Measurements from ENCODE around the gene SPATA32.

SPATA32 gene

DNA sequence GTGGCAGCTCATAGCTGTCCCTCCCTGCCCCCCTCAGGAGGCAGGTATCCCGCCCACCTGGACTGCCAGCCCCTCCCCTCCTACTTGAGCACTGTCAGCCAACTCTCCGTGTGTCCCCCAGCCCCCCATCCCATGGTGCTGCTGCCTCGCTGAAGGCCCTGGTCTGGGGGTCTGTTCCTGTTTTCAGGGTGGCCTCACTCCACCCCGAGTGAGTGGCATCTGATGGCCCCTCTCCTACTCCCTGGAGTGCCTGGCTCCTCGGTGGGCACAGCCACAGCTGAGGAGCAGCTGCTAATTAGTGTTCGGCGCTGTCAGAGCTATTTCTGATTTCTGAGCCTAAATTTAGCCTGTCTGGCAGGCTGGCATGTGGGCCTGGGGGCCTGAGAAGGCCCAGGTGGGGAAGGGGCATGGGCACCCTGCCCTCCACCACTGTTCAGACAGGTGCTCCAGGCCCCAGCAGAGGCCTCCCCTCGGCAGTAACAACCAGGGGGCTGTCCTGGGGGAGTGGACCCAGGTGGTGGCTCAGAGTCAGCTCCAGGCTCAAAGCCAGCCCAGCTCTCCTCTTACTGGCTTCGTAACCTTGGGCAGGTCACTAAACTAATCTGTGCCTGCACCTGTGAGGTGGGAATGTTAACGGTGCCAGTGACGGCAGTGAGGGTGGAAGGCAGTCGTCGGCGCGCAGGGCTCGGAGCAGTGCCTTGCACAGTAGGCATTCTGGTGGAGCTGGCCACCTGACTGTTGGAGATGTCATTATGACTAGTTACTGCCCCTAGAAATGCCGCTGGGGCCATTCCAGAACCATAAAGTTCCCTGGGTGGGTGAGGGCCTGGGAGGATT lies 33.8 kb downstream of the SPATA32 start:
- no peak for DNase-seq

DNA sequence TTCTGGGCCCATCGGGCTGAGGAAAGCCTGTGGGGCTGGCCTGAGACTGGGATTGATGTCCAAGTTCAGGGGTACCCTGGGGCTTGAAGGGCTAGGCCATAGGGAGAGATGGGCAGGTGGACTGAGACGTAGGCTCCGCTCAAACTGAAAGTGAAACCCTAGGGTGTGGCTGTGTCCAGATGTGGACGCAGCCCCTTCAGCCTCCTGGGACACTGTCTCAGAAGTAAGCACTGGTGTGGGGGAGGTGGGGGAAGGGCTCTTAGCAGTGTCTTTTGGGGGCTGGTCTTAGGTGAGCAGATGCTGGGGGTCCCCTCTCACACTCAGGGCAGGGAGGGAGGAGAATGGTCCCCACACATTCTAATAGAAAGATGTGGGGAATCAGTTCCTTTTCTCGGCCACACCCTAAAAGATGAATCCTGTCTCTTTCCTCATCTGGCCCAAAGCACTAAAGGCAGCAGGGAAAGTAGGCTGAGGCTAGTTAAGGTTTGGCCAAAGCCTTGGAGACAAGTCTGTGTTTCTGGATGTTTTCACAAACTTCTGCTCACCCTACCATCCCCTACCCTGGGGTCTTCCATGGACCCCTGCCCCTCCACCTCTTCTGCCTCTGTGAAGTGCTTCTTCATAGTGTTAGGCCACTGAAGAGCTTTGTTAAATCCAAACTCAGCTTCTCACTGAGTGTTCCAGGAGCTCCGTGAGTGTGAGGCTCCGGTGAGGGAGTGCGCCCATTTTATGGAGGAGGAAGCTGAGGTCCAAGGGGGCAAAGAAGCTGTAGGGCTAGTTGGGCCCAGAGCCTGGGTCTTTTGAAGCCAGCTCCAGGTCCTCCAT lies 34.6 kb downstream of the SPATA32 start:
- no peak for DNase-seq

DNA sequence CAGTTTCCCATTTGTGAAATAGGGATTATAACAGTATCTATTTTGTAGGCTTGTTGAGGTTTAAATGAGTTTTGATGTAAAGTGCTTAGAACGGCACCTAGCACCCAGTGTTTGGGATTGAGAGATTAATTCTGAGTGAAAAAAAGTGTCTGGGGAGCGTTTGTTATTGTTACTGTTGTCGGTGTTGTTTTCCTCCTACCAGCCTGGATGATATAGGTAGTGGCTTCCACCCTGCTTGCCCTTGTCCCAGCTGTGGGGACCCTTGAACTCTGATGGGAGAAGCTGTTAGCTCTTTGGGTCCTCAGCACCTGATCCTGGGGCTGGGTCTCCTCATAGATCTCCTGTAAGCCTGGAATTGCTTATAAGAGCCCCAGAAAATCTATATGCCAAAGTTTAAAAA lies 35.3 kb downstream of the SPATA32 start:
- DNase-seq = no peak

DNA sequence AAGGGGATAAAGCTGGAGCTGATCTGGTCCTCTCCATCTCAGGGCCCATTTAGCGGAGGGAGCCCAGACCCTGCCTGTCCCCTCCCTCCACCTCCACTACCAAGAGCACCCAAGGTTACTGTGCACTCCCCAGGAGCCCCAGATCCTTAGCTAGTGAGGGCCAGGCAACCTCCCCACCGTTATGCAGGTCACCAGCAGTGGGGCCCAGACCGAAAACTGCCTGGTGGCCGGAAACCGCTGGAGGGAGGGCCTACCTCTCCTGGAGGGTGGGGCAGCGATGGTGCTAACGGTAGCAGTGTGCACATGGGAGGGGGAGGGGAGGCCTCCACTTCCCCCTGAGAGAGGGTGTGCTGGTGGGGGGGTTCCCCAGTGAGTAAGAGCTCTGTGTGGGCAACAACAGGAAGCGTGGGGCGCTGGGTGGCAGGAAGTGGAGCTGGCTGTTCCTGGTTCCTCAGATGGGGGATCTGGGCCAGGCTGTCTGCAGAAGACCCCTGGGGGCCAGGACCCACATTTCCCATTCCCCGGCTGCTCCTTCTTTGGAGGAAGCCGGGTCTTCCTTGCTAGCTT lies 35.8 kb downstream of the SPATA32 start:
- no peak for DNase-seq

DNA sequence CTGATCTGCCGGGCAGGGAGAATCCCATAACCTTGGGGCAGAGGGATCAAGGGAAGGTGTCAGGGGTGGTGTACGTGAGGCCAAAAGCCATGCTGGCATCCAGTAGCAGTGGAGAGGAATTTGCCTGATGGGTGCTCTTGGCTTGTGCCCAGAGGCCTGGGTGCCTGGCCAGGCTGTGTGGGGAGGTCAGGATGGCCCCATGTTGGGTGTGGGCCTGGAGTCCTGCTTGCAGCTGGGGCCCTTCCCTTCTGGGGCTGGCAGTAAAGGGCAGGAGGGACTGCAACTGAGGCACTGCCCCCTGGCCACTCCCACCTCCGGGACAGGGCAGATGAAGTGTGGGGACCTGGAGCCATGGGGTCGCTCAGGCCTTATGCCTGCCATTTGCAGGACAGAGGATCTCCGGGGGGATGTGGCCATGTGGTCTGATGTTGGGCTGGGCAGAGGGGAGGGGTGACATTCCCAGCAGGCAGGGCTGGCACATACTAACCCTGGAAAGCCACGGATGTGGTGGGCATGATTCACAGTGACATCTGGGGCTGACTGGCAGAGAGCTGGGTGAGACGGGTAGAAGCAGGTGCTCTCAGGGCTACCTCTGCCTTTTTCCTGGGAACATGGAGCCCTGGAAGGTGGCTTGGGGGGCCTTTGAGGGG lies 36.7 kb downstream of the SPATA32 start:
- DNase-seq = no peak

- no peak for DNase-seq
Measured at GRCh38 chr17:45224671-45225050, 37.2 kb downstream of the SPATA32 start.

DNA sequence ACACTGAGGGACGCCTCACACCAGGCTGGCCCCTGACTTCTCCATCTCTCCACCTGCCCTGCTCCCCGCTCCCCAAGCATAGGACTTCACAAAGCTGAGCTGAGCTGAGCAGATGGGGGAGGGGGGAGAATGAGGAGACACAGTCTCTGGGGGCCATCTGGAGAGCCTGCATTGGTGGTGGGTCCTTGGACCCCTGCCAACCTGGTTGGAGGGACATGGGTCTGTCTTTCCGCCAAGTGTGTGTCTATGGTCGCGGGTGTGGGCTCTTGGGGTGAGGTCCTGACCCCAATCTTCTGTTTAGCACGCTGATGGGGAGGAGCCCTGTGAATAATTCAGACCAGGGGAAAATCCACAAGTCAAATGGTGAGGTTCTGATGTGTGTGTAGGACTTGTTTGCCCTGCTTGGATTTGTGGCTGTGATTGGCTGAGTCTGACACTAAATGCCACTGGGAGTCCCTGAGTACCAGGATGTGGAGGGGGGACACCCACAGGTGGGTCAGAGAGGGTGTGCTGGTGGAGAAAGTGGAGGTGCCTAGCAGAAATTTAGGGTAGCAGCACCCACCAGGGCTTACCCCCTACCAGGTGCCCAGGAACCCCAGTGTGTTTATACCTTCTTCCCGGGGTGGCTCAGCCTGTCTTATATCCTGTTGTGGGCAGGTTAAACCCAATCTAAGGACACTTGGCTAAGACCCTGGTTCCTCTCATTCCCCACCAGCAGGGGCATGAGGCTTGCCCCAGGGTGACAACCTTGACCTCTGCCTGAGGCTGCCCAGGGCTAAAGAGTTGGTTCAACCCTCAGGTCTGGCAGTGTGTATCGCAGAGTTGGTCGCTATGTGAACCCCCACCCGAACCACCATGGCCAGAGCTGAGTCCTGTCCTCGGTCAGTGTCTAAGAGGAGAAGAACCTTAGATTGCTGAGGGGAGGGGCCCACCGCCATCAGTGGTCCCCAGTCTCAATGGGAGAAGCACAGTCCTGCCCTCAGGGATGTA lies 38.1 kb downstream of the SPATA32 start:
- no peak for DNase-seq

DNA sequence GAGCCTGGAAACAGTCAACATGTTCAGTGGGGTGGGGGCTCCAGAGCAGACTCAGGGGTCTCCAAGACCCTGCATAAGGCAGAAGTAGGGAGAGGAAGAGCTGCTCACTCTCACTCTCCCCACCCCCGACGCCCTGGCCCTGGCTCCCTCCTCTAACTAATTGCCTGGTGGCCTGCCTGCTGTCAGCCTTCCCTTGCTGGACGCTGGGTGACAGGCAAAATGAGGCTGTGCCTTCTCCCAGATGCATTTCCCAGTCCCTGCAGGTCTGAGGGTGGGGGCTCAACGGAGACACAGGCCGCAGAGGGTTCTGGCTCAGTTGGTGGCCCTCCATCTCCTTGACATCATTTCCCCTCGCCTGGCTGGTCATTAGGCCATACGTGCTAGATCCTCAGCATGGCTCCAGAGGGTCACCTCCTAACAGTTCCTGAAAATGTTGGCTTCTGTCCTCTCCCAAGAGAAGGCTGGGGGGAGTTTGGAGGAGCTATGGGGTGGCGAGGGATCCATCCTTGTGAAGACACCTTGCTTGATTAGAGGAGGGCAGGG lies 38.8 kb downstream of the SPATA32 start:
- no peak for DNase-seq

DNA sequence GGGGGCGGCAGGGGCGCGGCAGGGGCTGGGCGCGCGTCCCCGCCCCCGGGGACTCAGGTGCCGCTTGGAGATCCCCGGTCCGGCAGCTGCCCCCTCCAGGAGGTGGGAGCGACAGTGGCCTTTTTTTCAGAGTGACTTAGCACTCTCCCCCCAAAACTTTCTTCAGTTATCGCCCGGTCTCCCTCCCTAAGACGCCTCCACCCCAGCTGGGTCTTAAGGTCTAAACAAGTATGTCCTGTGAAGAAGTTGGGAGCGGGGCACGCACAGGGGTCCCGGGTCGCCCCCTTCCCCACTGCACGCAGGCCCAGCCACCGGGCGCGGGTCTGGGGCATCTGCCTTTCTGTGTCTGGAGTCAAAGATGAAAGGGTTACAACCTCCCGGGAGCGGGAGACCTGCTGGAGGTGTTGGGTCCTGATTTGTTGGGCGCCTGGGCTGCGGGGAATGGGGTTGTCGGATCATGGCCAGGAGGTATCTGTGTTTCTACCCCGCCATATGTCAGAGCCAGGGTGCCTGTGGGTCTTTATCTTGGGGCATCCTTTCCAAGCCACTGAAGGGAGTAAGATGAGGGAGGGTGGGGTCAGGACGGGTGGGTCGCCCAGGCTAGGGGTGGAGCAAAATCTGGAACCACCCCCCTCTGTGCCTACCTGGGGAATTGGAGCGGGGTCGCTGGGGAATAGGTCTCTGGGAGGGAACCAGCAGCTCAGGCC lies 39.5 kb downstream of the SPATA32 start:
- no peak for DNase-seq

- no peak for DNase-seq
Measured at GRCh38 chr17:45222014-45222288, 39.9 kb downstream of the SPATA32 start.

- no peak for DNase-seq
Measured at GRCh38 chr17:45221081-45222013, 40.5 kb downstream of the SPATA32 start, which contains the start of gene FMNL1. FMNL1 (plus strand) TSS chr17:45221885; CDS start chr17:45222125, 240 bp downstream.

DNA sequence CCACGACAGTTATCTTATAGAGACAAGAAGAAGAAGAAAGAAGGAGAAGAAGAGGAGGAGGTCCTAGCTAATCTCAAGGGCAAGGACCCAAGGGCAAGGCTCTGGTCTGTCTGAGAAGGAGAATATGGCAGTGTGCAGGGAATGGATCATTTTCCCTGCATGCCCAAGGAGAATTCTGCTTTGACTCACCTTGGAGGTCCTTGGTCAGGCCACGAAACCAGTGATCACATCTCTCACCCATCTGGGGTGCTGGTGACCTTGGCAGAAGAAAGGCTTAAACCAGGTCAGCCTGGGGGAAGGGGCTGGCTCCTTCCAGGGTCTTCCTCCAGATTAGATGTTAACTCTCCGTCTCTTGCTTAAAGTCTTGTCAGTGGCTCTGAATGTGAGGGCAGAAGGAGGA lies 41.8 kb downstream of the SPATA32 start:
- no peak for DNase-seq

DNA sequence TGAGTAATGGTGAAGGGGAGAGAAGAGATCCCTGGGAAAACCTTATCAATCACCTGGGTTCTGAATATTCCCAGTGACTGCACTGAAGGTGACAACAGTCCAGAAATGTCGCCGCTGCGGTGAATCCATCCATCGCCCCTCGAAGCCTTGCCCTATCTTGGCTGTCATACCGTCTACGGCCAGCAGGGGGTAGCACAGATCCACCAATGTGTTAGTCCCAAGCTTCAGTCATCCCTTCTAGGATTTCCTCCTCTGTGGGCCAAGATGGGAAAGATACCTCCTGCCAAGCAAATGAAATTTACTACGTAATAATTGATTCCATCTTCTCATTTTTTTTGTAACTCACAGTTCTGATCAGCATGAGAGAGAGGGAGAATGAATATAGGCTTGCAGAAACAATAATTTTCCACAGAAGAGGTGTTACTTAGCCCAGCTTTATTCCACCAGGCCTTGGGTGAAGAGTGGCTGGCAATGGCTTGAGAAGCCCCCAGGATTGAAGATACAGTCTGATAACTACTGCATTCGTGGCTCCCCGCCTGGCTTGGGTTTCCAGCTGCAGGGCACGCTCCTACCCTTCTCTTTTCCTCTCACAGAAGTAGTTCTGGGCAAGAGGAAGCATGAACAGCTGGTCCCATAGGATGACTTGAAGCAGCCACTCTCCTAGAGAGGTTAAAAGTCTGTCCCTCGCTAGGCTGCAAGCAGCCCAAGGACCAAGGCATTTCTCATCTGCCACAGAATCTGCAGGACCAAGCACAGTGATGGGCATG lies 42.8 kb downstream of the SPATA32 start:
- peak; percentile 76 for DNase-seq
